Spleen (tissue), 11 donors: Measurements from ENCODE around the gene CNN1. TPM values are rescaled to one million over a fixed set of nuclear protein-coding genes. Genes with fewer than 3 reads are reported as not detected.

Experiments used
- DNase-seq: peaks from one replicate; pipeline ENCODE4 v3.0.0-alpha.2; 2020
- H3K27ac ChIP-seq, 8 donors: fragments of 200-600 bp; sonication (generic) in 7 of 8; 1 replicate in 4 of 8; 2 replicates in 4 of 8; pipeline versions ENCODE4 v1.5.0 to v1.8.0; 2016 to 2021; ENCODE audit warnings: inconsistent platforms in 4 of 8, mild to moderate bottlenecking in 4 of 8, moderate library complexity in 1 of 8
- H3K27me3 ChIP-seq, 7 donors: fragments of 200-600 bp; sonication (generic) in 6 of 7; replicated peaks in 1 of 7; 1 replicate in 4 of 7; 2 replicates in 3 of 7; pipeline versions ENCODE4 v1.5.0 to v1.8.0; 2016 to 2021; ENCODE audit warnings: inconsistent platforms in 3 of 7, mild to moderate bottlenecking in 1 of 7
- H3K36me3 ChIP-seq, 6 donors: fragments of 200-600 bp; sonication (generic) in 5 of 6; 1 replicate in 4 of 6; 2 replicates in 2 of 6; pipeline versions ENCODE4 v1.5.0 to v1.8.0; 2016 to 2021; ENCODE audit warnings: inconsistent platforms in 2 of 6
- H3K4me1 ChIP-seq, 6 donors: fragments of 200-600 bp; sonication (generic) in 5 of 6; 1 replicate in 3 of 6; 2 replicates in 3 of 6; pipeline versions ENCODE4 v1.5.0 to v1.8.0; 2016 to 2021; ENCODE audit warnings: inconsistent platforms in 3 of 6
- H3K4me3 ChIP-seq, 8 donors: fragments of 200-600 bp; sonication (generic) in 7 of 8; 1 replicate in 4 of 8; 2 replicates in 4 of 8; pipeline versions ENCODE4 v1.5.0 to v1.8.0; 2016 to 2021; ENCODE audit warnings: inconsistent platforms in 4 of 8, mild to moderate bottlenecking in 4 of 8, moderate library complexity in 2 of 8
- H3K9me3 ChIP-seq, 8 donors: fragments of 200-600 bp; sonication (generic) in 7 of 8; 1 replicate in 4 of 8; 2 replicates in 4 of 8; pipeline versions ENCODE4 v1.5.0 to v1.8.0; 2016 to 2021; ENCODE audit warnings: inconsistent platforms in 4 of 8
- POLR2A ChIP-seq, 3 donors: fragments of 450-650 bp; IDR thresholded peaks; one replicate each; pipeline ENCODE4 v1.5.1; 2017; ENCODE audit warnings: antibody characterized with exemption in 3 of 3, mild to moderate bottlenecking in 1 of 3
- POLR2AphosphoS5 ChIP-seq, 3 donors: sonication (generic); formaldehyde crosslinking; IDR thresholded peaks; one replicate each; pipeline ENCODE4 v1.5.1; 2017; ENCODE audit warnings: antibody characterized with exemption in 3 of 3
- WGBS, 5 donors: extraction: QIAGEN DNeasy Blood & Tissue Kit in 3 of 5; methylation state at CpG; one replicate each; pipeline versions ENCODE4 v1.1.5 to v1.1.7; 2013 to 2018; 5-methylcytosine and 5-hydroxymethylcytosine counted together
- intact Hi-C: fragments of 100-400 bp; cut with DNase I; formaldehyde crosslinking; loops from one replicate; pipeline ENCODE4 v1.15.0; 2023; ENCODE audit warnings: low total_unique reads
- polyA plus RNA-seq, 3 donors: library from polyadenylated mRNA; stranded (reverse); fragments of 200-250 nt; gene quantifications; one replicate each; pipeline ENCODE4 v1.2.1, GENCODE V29; 2013
- total RNA-seq, 7 donors: library from RNA; depleted of rRNA in 3 of 7; stranded (reverse); fragments of >200 nt in 3 of 7; fragmentation: NEBNext Ultra II Directional in 4 of 7; extraction: Animal tissue kit (Norgen Biotek cat#: 25700) in 4 of 7; gene quantifications; one replicate each; pipeline versions ENCODE4 v1.1.0 to v1.2.1, GENCODE V29; 2016 to 2021
- TF ChIP-seq, protein P1 (sequence below), 11 experiments: fragments of 200-600 bp in 7 of 11; fragments of 450-650 bp in 4 of 11; sonication (generic) in 4 of 11; IDR thresholded peaks in 8 of 11; conservative IDR thresholded peaks in 3 of 11; 1 replicate in 7 of 11; 2 replicates in 4 of 11; pipeline versions ENCODE4 v1.4.0 to v1.8.0; 2016 to 2021; ENCODE audit warnings: antibody characterized with exemption in 11 of 11, inconsistent platforms in 4 of 11, mild to moderate bottlenecking in 1 of 11
- donor health status: healthy with polysubstance abuse.
- donor health status: DM: no; HTN: no; CAD: no; lungs with moderate emphysema.
- donor health status: DM: no; HTN: no; CAD: no.
- donor health status: Bipolar disorder and iron deficiency.
- donor health status: healthy.
- donor health status: DM: no; HTN: no; CAD: no.
- donor health status: DM: yes; HTN: yes; CAD: no.

Gene CNN1
- total and polyA plus RNA-seq, 10 donors, result 1.5 to 13.0 (median 8.2) TPM

DNA sequence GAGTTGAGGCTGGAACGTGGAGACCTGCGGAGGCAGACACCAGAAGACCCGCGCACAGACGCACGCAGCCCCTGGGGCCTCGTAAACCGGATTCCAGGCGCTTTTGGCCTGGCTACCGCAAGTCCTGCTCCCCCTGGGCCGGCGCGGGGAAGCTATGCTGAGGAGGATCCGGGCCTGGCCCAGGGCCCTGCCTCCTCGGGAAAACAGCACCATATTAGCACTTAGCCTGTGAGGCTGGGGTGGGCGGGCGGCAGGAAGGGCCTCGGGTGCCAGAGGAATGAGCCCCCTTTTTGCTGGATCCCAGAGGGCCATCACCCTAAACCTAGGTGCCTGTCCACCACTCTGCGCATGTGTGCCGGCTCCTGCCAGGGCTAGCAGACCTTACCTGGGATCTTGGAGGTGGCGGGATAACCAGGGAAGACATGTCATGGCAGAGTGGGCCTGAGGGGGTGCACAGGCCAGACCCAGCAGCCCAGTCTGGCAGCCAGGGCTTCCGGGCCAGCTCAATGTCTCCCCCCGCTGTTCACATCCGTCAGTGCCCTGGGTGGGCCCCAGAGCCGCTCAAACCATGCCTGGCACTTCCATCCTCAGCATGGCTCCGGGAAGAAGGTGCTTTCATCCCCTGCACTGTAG is 13.1 kb downstream of the CNN1 start:
- Histone ChIP-seq H3K36me3 (peaks cover 0 to 57% (median 28%) of the 10 kb centered on the region in 6 donors), H3K4me1 (peaks cover 0 to 40% (median 13%) of the 10 kb centered on the region in 6 donors), H3K27me3 (no peaks in the 10 kb centered on the region), H3K9me3 (no peaks in the 10 kb centered on the region), H3K27ac (peak overlapping the region in 1 of 8 donors; percentile 20), H3K4me3 (no peak overlapping the region)
- DNase-seq, result no peak
- intact Hi-C loops, result no loop called here
- TF ChIP-seq POLR2AphosphoS5 (IDR thresholded peaks at IDR 0.05) (peak in 2 of 3 donors; percentile 25 to 51), POLR2A (IDR thresholded peaks at IDR 0.05) (no peak)
- TF ChIP-seq, protein P1, sequence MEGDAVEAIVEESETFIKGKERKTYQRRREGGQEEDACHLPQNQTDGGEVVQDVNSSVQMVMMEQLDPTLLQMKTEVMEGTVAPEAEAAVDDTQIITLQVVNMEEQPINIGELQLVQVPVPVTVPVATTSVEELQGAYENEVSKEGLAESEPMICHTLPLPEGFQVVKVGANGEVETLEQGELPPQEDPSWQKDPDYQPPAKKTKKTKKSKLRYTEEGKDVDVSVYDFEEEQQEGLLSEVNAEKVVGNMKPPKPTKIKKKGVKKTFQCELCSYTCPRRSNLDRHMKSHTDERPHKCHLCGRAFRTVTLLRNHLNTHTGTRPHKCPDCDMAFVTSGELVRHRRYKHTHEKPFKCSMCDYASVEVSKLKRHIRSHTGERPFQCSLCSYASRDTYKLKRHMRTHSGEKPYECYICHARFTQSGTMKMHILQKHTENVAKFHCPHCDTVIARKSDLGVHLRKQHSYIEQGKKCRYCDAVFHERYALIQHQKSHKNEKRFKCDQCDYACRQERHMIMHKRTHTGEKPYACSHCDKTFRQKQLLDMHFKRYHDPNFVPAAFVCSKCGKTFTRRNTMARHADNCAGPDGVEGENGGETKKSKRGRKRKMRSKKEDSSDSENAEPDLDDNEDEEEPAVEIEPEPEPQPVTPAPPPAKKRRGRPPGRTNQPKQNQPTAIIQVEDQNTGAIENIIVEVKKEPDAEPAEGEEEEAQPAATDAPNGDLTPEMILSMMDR (IDR thresholded peaks at IDR 0.05 in 8 of 11, conservative IDR thresholded peaks at IDR 0.05 in 3 of 11), result peak in 2 of 11 experiments; percentile 13 to 25
- WGBS, 5 donors, result 86 to 94% (median 88%) methylated on average over 8 to 26 of the region's 26 CpGs

DNA sequence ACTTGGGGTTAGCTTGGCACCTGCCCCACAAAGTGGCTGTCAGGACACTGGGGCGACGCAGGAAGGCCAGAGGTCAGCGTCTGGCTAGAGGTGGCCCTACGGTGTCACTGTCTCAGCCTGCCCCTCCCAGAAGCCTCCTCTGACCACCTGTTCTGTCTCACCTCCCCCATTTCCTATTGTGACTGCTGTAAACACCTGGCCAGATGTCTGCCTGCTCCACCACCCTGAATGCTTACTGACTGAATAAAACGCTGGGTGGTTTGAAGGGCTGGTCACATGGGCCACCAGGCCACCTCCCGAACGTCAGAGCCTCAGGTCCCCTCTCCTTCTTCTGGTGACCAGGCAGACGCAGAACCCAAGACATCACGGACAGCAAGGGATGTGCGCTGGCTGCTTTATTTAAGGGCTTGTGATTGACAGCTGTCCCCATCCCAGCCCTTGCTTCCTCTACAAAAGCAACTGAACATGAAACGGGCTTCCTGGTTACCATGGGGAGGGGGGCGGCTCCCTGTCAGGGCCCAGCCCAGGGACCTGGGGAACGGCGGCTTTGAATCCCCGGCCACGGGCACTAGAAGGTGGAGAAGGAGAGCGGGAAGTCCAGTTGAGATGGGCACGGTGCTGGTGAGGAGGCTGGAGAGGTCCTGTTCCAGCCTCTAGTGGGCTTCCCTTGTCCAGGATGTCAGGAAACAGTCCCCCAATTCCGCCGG is 14.2 kb downstream of the CNN1 start:
- H3K9me3 ChIP-seq, result no peaks in the 10 kb centered on the region
- intact Hi-C loops, result no loop called here
- H3K27me3 ChIP-seq, result no peaks in the 10 kb centered on the region
- H3K36me3 ChIP-seq, result peaks cover 0 to 63% (median 28%) of the 10 kb centered on the region in 6 donors
- peaks cover 2 to 51% (median 23%) of the 10 kb centered on the region in 6 donors for H3K4me1 ChIP-seq
- DNase-seq, result no peak
- 62 to 82% (median 77%) methylated on average over 13 to 20 of the region's 20 CpGs for WGBS, 5 donors
- peak; percentile 3 to 14 (median 13) for TF ChIP-seq POLR2AphosphoS5 (IDR thresholded peaks at IDR 0.05)
- TF ChIP-seq POLR2A (IDR thresholded peaks at IDR 0.05), result no peak
- no peak overlapping the region for H3K4me3 ChIP-seq
- peak overlapping the region in 2 of 8 donors; percentile 26 to 65 for H3K27ac ChIP-seq

DNA sequence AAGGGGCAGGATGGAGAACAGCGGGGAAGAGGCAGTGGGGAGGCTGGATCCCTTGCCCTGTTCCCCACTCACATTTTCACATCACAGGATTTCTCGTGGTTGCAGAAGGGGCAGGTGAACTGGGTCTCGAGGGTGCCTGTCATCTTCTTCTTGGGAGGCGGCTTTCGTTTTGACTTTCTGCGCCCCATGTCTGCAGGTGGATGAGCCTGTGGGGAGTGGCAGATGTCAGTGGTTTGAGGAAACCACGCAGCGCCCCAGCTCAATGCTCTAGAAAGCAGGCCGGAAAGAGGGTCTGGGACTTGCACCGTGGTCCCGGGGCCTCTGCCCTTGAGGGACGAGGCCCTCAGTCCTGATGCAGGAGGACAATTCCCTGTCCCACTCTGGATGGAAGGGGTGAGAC is 15.5 kb downstream of the CNN1 start:
- H3K27me3 ChIP-seq, result no peaks in the 10 kb centered on the region
- H3K9me3 ChIP-seq, result no peaks in the 10 kb centered on the region
- H3K27ac ChIP-seq, result peak overlapping the region in 4 of 8 donors; percentile 39 to 65 (median 55)
- H3K4me1 ChIP-seq, result peaks cover 10 to 62% (median 31%) of the 10 kb centered on the region in 6 donors
- WGBS, 5 donors, result 53 to 81% (median 66%) methylated on average over 7 to 12 of the region's 12 CpGs
- intact Hi-C loops, result no loop called here
- H3K4me3 ChIP-seq, result no peak overlapping the region
- H3K36me3 ChIP-seq, result peaks cover 0 to 63% (median 28%) of the 10 kb centered on the region in 6 donors
- no peak for DNase-seq
- TF ChIP-seq POLR2A (IDR thresholded peaks at IDR 0.05), result no peak
- peak in 2 of 3 donors; percentile 17 to 43 for TF ChIP-seq POLR2AphosphoS5 (IDR thresholded peaks at IDR 0.05)
- TF ChIP-seq, protein P1 (IDR thresholded peaks at IDR 0.05 in 8 of 11, conservative IDR thresholded peaks at IDR 0.05 in 3 of 11), result no peak

DNA sequence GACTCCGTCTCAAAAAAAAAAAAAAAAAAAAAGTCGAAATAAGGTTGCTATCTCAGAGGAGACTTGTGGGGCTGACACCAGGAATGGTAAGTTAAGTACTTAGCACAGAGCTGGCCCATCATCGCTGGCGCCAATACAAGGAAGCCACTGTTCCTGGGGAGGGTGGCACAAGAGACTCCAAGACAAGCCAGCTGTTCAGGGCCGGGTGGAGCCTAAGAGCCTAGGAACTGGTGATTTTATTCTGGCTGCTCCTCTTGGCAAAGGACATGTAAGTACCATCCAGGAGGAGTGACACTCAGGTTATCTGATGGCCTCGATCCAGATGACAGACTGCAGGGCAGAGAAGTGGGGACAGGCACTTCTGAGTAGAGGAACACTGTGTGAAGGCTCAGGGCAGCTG is 16.6 kb downstream of the CNN1 start:
- H3K9me3 ChIP-seq, result no peaks in the 10 kb centered on the region
- no peak for TF ChIP-seq POLR2A (IDR thresholded peaks at IDR 0.05)
- TF ChIP-seq POLR2AphosphoS5 (IDR thresholded peaks at IDR 0.05), result no peak
- TF ChIP-seq, protein P1 (IDR thresholded peaks at IDR 0.05 in 8 of 11, conservative IDR thresholded peaks at IDR 0.05 in 3 of 11), result no peak

More for the DNA sequence above, 16.6 kb downstream of the CNN1 start:
- WGBS, 5 donors, result 86 to 94% (median 87%) methylated on average over 6 of the region's 6 CpGs
- Histone ChIP-seq H3K27ac (no peak overlapping the region), H3K27me3 (no peaks in the 10 kb centered on the region), H3K36me3 (peaks cover 0 to 63% (median 28%) of the 10 kb centered on the region in 6 donors), H3K4me1 (peaks cover 17 to 72% (median 40%) of the 10 kb centered on the region in 6 donors), H3K4me3 (no peak overlapping the region)
- DNase-seq, result no peak
- intact Hi-C loops, result no loop called here
